Measurements from ENCODE around the gene MMP25. TPM values are rescaled to one million over a fixed set of nuclear protein-coding genes. Genes with fewer than 3 reads are reported as not detected.
"Not testable (repeated sequence)": the region's sequence is repeated elsewhere in the genome, so short reads cannot be mapped to it uniquely, and the experiment has no call there.

MMP25 gene
- total and polyA plus RNA-seq, 9 of the 15 experiments (the other 6 are each of a cell fraction or from before 2014, with no cell fraction given): 0.03 to 0.04 TPM; not detected in 7

DNA sequence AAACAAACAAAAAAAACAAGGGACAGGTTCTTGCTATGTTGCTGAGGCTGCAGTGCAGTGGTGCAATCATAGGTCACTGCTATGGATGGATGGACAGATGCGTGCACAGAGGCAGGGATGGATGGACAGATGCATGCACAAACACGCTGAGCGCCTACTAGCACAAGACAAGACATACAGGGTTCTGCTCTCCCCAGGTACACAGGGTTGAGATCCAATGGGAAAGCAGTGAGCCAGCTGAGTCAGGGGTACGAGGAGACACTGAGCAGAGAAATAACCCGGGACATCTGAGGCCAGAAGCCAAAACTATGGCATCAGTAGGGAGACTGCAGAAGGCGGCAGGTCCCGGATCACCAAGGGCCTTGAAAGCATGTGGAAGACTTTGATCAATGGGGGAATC, 25.3 kb downstream of the MMP25 start:
- POLR2A ChIA-PET: no interaction called here
- Histone ChIP-seq H3K9me1 (ENCODE audit: control insufficient read depth, insufficient read depth, low read length) (no peaks in the 10 kb centered on the region), H3K4me3 (no peak overlapping the region), H3K79me2 (ENCODE audit: control insufficient read depth, insufficient read depth, low read length) (no peaks in the 10 kb centered on the region), H3K27me3 (ENCODE audit: control insufficient read depth in 2 of 2, insufficient read depth in 2 of 2, low read length in 2 of 2) (peaks cover 0 to 12% of the 10 kb centered on the region in 2 experiments; a peak in 3 of 5 replicates), H3K9me3 (replicated peaks; ENCODE audit: control insufficient read depth, insufficient read depth, low read depth, low read length) (no peaks in the 10 kb centered on the region), H3K36me3 (ENCODE audit: control insufficient read depth, insufficient read depth, low read length) (no peaks in the 10 kb centered on the region), H3K9ac (ENCODE audit: insufficient read depth in 1 of 2, low read depth in 2 of 2, low read length in 2 of 2) (no peak overlapping the region), H3K27ac (ENCODE audit: extremely low read depth, low read depth, low read length) (no peak overlapping the region), H3K4me2 (ENCODE audit: insufficient read depth, low read length) (no peak overlapping the region), H4K20me1 (replicated peaks; ENCODE audit: control insufficient read depth, insufficient read depth, low read length) (no peaks in the 10 kb centered on the region), H3K4me1 (replicated peaks in 1 of 2; ENCODE audit: control insufficient read depth in 2 of 2, insufficient read depth in 2 of 2, low read length in 2 of 2) (peaks cover 14 to 33% of the 10 kb centered on the region in 2 experiments), H2AFZ (ENCODE audit: low read depth, low read length) (no peak overlapping the region)
- in situ Hi-C loops (cut with MboI): no loop called here
- 66% methylated on average over 7 of the region's 7 CpGs for WGBS (ENCODE audit: insufficient coverage, low coverage, missing lambda C conversion rate)
- no peak for ATAC-seq
- DNase-seq (ENCODE audit: extremely low read depth in 1 of 4, low spot score in 3 of 4): no peak
- FAIRE-seq: no peak
- CTCF ChIA-PET (ENCODE audit: low intra/inter-chr PET ratio): no interaction called here
- intact Hi-C loops (cut with micrococcal nuclease): no loop called here
- TF ChIP-seq NFATC3 (IDR thresholded peaks at IDR 0.05): no peak
- no peak for TF ChIP-seq ELK3 (CRISPR knock-in tag; IDR thresholded peaks at IDR 0.05)
- no peak for TF ChIP-seq ATF2 (CRISPR knock-in tag; IDR thresholded peaks at IDR 0.05)
- no peak for TF ChIP-seq CBFB (CRISPR knock-in tag; IDR thresholded peaks at IDR 0.05)
- no peak for TF ChIP-seq SMAD3 (CRISPR knock-in tag; conservative IDR thresholded peaks at IDR 0.05)
- TF ChIP-seq STAG1 (CRISPR knock-in tag; IDR thresholded peaks at IDR 0.05; ENCODE audit: borderline replicate concordance): no peak
- BruUV-seq (replicated peaks): no TSS peak

DNA sequence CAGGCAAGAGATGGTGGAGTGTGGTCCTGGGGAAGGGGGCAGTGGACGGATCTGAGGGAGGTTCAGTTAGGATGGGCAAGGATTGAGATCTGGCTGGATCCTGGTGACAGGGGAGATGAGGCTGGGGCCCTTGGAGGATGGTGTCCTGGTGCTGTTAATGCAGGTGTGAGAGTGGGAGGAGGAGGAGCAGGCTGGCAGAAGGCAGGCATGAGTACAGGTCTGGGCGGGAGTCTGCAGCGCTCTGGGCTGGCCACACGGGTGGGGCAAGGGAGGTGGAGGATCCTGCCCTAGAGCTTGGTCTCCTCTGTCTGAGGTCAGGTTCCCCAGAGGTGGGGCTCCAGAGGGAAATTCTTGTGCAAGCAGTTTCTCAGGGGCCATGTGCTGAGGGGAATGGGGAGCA, 25.8 kb downstream of the MMP25 start:
- DNase-seq (ENCODE audit: extremely low read depth in 1 of 4, low spot score in 3 of 4); H3K4me3 ChIP-seq; H3K9me3 ChIP-seq (replicated peaks; ENCODE audit: control insufficient read depth, insufficient read depth, low read depth, low read length); in situ Hi-C loops (cut with MboI); H3K4me2 ChIP-seq (ENCODE audit: insufficient read depth, low read length); H4K20me1 ChIP-seq (replicated peaks; ENCODE audit: control insufficient read depth, insufficient read depth, low read length); BruUV-seq (replicated peaks); FAIRE-seq; CTCF ChIA-PET (ENCODE audit: low intra/inter-chr PET ratio); intact Hi-C loops (cut with micrococcal nuclease); ATAC-seq; H3K27ac ChIP-seq (ENCODE audit: extremely low read depth, low read depth, low read length); H3K36me3 ChIP-seq (ENCODE audit: control insufficient read depth, insufficient read depth, low read length); H3K79me2 ChIP-seq (ENCODE audit: control insufficient read depth, insufficient read depth, low read length); H2AFZ ChIP-seq (ENCODE audit: low read depth, low read length); H3K9ac ChIP-seq (ENCODE audit: insufficient read depth in 1 of 2, low read depth in 2 of 2, low read length in 2 of 2); POLR2A ChIA-PET; H3K9me1 ChIP-seq (ENCODE audit: control insufficient read depth, insufficient read depth, low read length): not testable (repeated sequence)
- Histone ChIP-seq H3K4me1 (replicated peaks in 1 of 2; ENCODE audit: control insufficient read depth in 2 of 2, insufficient read depth in 2 of 2, low read length in 2 of 2) (peaks cover 14 to 33% of the 10 kb centered on the region in 2 experiments), H3K27me3 (ENCODE audit: control insufficient read depth in 2 of 2, insufficient read depth in 2 of 2, low read length in 2 of 2) (peaks cover 0 to 12% of the 10 kb centered on the region in 2 experiments; a peak in 3 of 5 replicates)
- WGBS (ENCODE audit: insufficient coverage, low coverage, missing lambda C conversion rate): 50% methylated on average over 3 of the region's 4 CpGs

All from K562 (cell line).